GM18508 (cell line): ENCODE results near the gene COL20A1.

Source experiments
- ATAC-seq: cut with Tn5 transposase; IDR thresholded peaks from one replicate; pipeline ENCODE4 v1.9.1; 2021; ENCODE audit warnings: moderate number of reproducible peaks; ENCODE audit not compliant: insufficient read depth, unreplicated experiment

COL20A1 gene

GRCh38 chr20:63260521-63260920, 32.5 kb upstream of the COL20A1 start:
- ATAC-seq: no peak

- no peak for ATAC-seq
Measured at GRCh38 chr20:63261060-63261794, 31.8 kb upstream of the COL20A1 start.

GRCh38 chr20:63261795-63262528, 31.0 kb upstream of the COL20A1 start:
- no peak for ATAC-seq

GRCh38 chr20:63262836-63263235, 30.1 kb upstream of the COL20A1 start:
- ATAC-seq: no peak

GRCh38 chr20:63264000-63264399, 29.0 kb upstream of the COL20A1 start:
- ATAC-seq: no peak

- no peak for ATAC-seq
Measured at GRCh38 chr20:63264519-63264918, 28.5 kb upstream of the COL20A1 start.

- no peak for ATAC-seq
Measured at GRCh38 chr20:63265891-63266515, 27.0 kb upstream of the COL20A1 start.

- ATAC-seq: no peak
Measured at GRCh38 chr20:63267691-63268090, 25.3 kb upstream of the COL20A1 start.

GRCh38 chr20:63268256-63268655, 24.7 kb upstream of the COL20A1 start:
- ATAC-seq: no peak

- ATAC-seq: no peak
Measured at GRCh38 chr20:63268671-63269439, 24.1 kb upstream of the COL20A1 start.

GRCh38 chr20:63269724-63270123, 23.3 kb upstream of the COL20A1 start:
- ATAC-seq: no peak

- ATAC-seq: no peak
Measured at GRCh38 chr20:63270606-63271325, 22.2 kb upstream of the COL20A1 start.

GRCh38 chr20:63272105-63273058, 20.6 kb upstream of the COL20A1 start, which contains the start of gene ARFGAP1:
ARFGAP1 (plus strand) TSS chr20:63272813; CDS start chr20:63275581, 2,768 bp downstream.
- no peak for ATAC-seq

- ATAC-seq: no peak
Measured at GRCh38 chr20:63273059-63273579, 19.9 kb upstream of the COL20A1 start.

- no peak for ATAC-seq
Measured at GRCh38 chr20:63273635-63274380, 19.2 kb upstream of the COL20A1 start.

GRCh38 chr20:63274381-63275228, 18.4 kb upstream of the COL20A1 start:
- ATAC-seq: no peak

GRCh38 chr20:63275825-63276224, 17.2 kb upstream of the COL20A1 start:
- no peak for ATAC-seq
